HepG2 (cell line): ENCODE measurements around the gene BPGM. TPM values are rescaled to one million over a fixed set of nuclear protein-coding genes. Genes with fewer than 3 reads are reported as not detected.

Experiments used
- CENPT ChIP-seq: sonication (generic); formaldehyde crosslinking; IDR thresholded peaks from 2 replicates; pipeline ENCODE4 v1.8.0; 2022; ENCODE audit warnings: low read depth, mild to moderate bottlenecking, moderate library complexity, missing genetic modification reagents
- ETV6 ChIP-seq: sonication (generic); formaldehyde crosslinking; conservative IDR thresholded peaks from 2 replicates; pipeline ENCODE4 v1.4.0; 2020; ENCODE audit warnings: missing genetic modification reagents
- KLF15 ChIP-seq: sonication (generic); formaldehyde crosslinking; IDR thresholded peaks from 2 replicates; pipeline ENCODE4 v1.8.1; 2023; ENCODE audit warnings: borderline replicate concordance, mild to moderate bottlenecking, inconsistent platforms, missing genetic modification reagents, mixed read lengths
- NFE2 ChIP-seq: sonication (generic); formaldehyde crosslinking; IDR thresholded peaks from 2 replicates; pipeline ENCODE4 v1.4.0; 2020; ENCODE audit warnings: missing genetic modification reagents
- PHF20 ChIP-seq: sonication (generic); formaldehyde crosslinking; IDR thresholded peaks from 2 replicates; pipeline ENCODE4 v1.5.0; 2020; ENCODE audit warnings: mild to moderate bottlenecking, missing genetic modification reagents
- RBFOX2 ChIP-seq: fragments of 200-400 bp; formaldehyde crosslinking; IDR thresholded peaks from 2 replicates; pipeline ENCODE4 v1.6.1; 2017; ENCODE audit warnings: low read depth, mild to moderate bottlenecking, low read length
- RFXAP ChIP-seq: sonication (generic); formaldehyde crosslinking; IDR thresholded peaks from 2 replicates; pipeline ENCODE4 v1.4.0; 2020; ENCODE audit warnings: missing genetic modification reagents, borderline replicate concordance
- TBX2 ChIP-seq: sonication (generic); formaldehyde crosslinking; IDR thresholded peaks from 2 replicates; pipeline ENCODE4 v1.5.0; 2020; ENCODE audit warnings: missing genetic modification reagents, mild to moderate bottlenecking, borderline replicate concordance
- TOPORS ChIP-seq: sonication (generic); formaldehyde crosslinking; IDR thresholded peaks from 2 replicates; pipeline ENCODE4 v1.8.0; 2023; ENCODE audit warnings: mild to moderate bottlenecking, missing genetic modification reagents
- ZFP41 ChIP-seq: sonication (generic); formaldehyde crosslinking; IDR thresholded peaks from 2 replicates; pipeline ENCODE4 v1.4.0; 2020; ENCODE audit warnings: mild to moderate bottlenecking, missing genetic modification reagents, borderline replicate concordance
- ZMYM4 ChIP-seq: sonication (generic); formaldehyde crosslinking; IDR thresholded peaks from 2 replicates; pipeline ENCODE4 v1.8.1; 2023; ENCODE audit warnings: mild to moderate bottlenecking, missing genetic modification reagents
- ZNF234 ChIP-seq: sonication (generic); formaldehyde crosslinking; conservative IDR thresholded peaks from 2 replicates; pipeline ENCODE4 v1.5.1; 2020; ENCODE audit warnings: mild to moderate bottlenecking, missing genetic modification reagents
- ZNF496 ChIP-seq: sonication (generic); formaldehyde crosslinking; IDR thresholded peaks from 2 replicates; pipeline ENCODE4 v1.8.1; 2023; ENCODE audit warnings: mild to moderate bottlenecking, moderate library complexity, missing genetic modification reagents; ENCODE audit not compliant: insufficient replicate concordance
- ZNF501 ChIP-seq: sonication (generic); formaldehyde crosslinking; IDR thresholded peaks from 2 replicates; pipeline ENCODE4 v1.5.1; 2020; ENCODE audit warnings: mild to moderate bottlenecking, moderate library complexity, missing genetic modification reagents
- ZNF543 ChIP-seq: sonication (generic); formaldehyde crosslinking; IDR thresholded peaks from 2 replicates; pipeline ENCODE4 v1.4.0; 2020; ENCODE audit warnings: mild to moderate bottlenecking, missing genetic modification reagents
- ZNF562 ChIP-seq: sonication (generic); formaldehyde crosslinking; IDR thresholded peaks from 2 replicates; pipeline ENCODE4 v1.8.0; 2022; ENCODE audit warnings: missing genetic modification reagents, borderline replicate concordance
- ZNF614 ChIP-seq: IDR thresholded peaks from 2 replicates; pipeline ENCODE4 v1.6.1; 2018; ENCODE audit warnings: missing biosample characterization, missing genetic modification reagents, inconsistent platforms, borderline replicate concordance
- polyA plus RNA-seq, 8 experiments: library from polyadenylated mRNA; depleted of rRNA in 3 of 8; stranded (reverse) in 7 of 8; unstranded in 1 of 8; fragments of >200 nt; fragmentation: Illumina TruSeq in 4 of 8; extraction: Trizol in 4 of 8; gene quantifications; 2 replicates each; pipeline versions ENCODE4 v1.2.1 to v1.2.3, GENCODE V29; 2011 to 2016; ENCODE audit warnings: low read depth in 4 of 8, missing spikeins in 1 of 8, mixed read lengths in 1 of 8; ENCODE audit not compliant: insufficient read depth in 1 of 8
- total RNA-seq, 5 experiments: library from RNA; depleted of rRNA; stranded (reverse); fragments of >200 nt; fragmentation: Illumina TruSeq; extraction: Trizol; gene quantifications; 2 replicates each; pipeline ENCODE4 v1.2.3, GENCODE V29; 2016; ENCODE audit warnings: low read depth in 1 of 5
- TF ChIP-seq, protein P1 (sequence below): sonication (generic); formaldehyde crosslinking; IDR thresholded peaks from 2 replicates; pipeline ENCODE4 v1.8.1; 2023; ENCODE audit warnings: mild to moderate bottlenecking, inconsistent platforms, moderate library complexity, missing genetic modification reagents, borderline replicate concordance
- TF ChIP-seq, protein P2 (sequence below): sonication (generic); formaldehyde crosslinking; IDR thresholded peaks from 2 replicates; pipeline ENCODE4 v1.8.1; 2023; ENCODE audit warnings: missing genetic modification reagents, inconsistent platforms, borderline replicate concordance
- TF ChIP-seq, protein P3 (sequence below): sonication (generic); formaldehyde crosslinking; IDR thresholded peaks from 2 replicates; pipeline ENCODE4 v1.9.0; 2022; ENCODE audit warnings: missing genetic modification reagents, mild to moderate bottlenecking, borderline replicate concordance
- TF ChIP-seq, protein P4 (sequence below): sonication (generic); formaldehyde crosslinking; IDR thresholded peaks from 2 replicates; pipeline ENCODE4 v1.4.0; 2020; ENCODE audit warnings: missing genetic modification reagents; ENCODE audit errors: not compliant biosample characterization

BPGM gene
- total and polyA plus RNA-seq, 2 of the 13 experiments (the other 11 are each of a cell fraction or from before 2014, with no cell fraction given): 4.0 to 7.5 TPM

DNA sequence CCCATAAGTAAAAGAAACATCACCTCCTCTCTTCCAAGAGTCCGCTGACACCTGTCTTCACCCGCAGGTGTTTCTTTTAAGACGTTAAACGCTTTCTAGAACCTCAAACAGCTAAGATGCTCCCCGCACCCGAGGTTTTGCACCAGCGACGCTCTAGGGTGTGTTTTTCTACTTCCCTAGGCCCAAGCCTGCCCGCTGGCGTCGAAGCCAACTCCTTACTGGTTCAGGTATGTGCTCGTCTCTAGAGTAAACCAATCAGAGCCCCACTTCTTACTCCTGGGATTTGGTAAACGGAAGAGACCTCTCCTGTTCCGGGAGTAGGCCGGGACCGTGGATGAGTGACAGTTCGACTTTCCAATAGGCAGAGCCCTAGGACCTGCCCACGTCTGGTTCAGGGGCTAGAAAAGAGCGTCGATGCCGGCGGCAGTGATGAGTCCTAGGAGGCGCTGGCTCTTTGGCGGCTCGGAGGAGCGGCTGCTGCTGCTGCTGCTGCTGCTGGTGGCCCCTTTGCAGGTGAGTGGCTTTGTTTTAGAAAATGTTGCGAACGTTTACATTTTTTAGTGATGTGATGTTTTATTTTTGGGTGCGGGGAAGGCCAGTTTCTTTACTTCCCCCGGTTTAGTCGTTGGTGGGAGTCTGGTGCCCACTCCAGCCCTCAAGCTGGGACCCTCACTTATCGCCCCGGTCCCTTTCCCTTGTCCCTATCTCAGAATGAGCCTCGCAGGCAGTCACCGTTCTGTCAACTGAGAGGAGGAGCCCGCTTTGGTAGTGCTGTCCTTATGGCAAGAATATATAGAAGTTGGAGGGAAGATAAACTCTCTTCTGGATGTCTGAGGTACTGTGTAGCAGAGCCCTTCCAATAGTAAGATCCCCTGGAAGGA lies at the start of gene BPGM (continued):
- TF ChIP-seq, protein P1, sequence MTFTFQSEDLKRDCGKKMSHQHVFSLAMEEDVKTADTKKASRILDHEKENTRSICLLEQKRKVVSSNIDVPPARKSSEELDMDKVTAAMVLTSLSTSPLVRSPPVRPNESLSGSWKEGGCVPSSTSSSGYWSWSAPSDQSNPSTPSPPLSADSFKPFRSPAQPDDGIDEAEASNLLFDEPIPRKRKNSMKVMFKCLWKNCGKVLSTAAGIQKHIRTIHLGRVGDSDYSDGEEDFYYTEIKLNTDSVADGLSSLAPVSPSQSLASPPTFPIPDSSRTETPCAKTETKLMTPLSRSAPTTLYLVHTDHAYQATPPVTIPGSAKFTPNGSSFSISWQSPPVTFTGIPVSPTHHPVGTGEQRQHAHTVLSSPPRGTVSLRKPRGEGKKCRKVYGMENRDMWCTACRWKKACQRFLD (CRISPR knock-in tag): 0 out of 2 replicates have a peak, but pooled peaks have one; percentile 52
- TF ChIP-seq CENPT (CRISPR knock-in tag) (no peak), TBX2 (peak; percentile 49), ZFP41 (CRISPR knock-in tag) (peak; percentile 25; the same call in 1 of the 2 replicates), ZNF234 (CRISPR knock-in tag) (no peak), ZNF496 (CRISPR knock-in tag) (no peak), PHF20 (CRISPR knock-in tag) (peak; percentile 93), ZNF543 (CRISPR knock-in tag) (peak; percentile 54; the same call in 1 of the 2 replicates), TOPORS (CRISPR knock-in tag) (0 out of 2 replicates have a peak, but pooled peaks have one; percentile 42), ZMYM4 (CRISPR knock-in tag) (peak; percentile 95), ZNF562 (CRISPR knock-in tag) (no peak), KLF15 (CRISPR knock-in tag) (0 out of 2 replicates have a peak, but pooled peaks have one; percentile 47), ZNF501 (CRISPR knock-in tag) (peak; percentile 60; the same call in 1 of the 2 replicates), ETV6 (CRISPR knock-in tag) (peak; percentile 55; the same call in 1 of the 2 replicates), RBFOX2 (peak; percentile 54), ZNF614 (CRISPR knock-in tag) (no peak; the same call in 1 of the 2 replicates), RFXAP (no peak), NFE2 (CRISPR knock-in tag) (no peak)
- TF ChIP-seq, protein P2, sequence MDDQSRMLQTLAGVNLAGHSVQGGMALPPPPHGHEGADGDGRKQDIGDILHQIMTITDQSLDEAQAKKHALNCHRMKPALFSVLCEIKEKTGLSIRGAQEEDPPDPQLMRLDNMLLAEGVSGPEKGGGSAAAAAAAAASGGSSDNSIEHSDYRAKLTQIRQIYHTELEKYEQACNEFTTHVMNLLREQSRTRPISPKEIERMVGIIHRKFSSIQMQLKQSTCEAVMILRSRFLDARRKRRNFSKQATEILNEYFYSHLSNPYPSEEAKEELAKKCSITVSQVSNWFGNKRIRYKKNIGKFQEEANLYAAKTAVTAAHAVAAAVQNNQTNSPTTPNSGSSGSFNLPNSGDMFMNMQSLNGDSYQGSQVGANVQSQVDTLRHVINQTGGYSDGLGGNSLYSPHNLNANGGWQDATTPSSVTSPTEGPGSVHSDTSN (CRISPR knock-in tag): peak; percentile 84; the same call in 1 of the 2 replicates
- TF ChIP-seq, protein P3, sequence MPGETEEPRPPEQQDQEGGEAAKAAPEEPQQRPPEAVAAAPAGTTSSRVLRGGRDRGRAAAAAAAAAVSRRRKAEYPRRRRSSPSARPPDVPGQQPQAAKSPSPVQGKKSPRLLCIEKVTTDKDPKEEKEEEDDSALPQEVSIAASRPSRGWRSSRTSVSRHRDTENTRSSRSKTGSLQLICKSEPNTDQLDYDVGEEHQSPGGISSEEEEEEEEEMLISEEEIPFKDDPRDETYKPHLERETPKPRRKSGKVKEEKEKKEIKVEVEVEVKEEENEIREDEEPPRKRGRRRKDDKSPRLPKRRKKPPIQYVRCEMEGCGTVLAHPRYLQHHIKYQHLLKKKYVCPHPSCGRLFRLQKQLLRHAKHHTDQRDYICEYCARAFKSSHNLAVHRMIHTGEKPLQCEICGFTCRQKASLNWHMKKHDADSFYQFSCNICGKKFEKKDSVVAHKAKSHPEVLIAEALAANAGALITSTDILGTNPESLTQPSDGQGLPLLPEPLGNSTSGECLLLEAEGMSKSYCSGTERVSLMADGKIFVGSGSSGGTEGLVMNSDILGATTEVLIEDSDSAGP (CRISPR knock-in tag): 0 out of 2 replicates have a peak, but pooled peaks have one; percentile 22
- TF ChIP-seq, protein P4, sequence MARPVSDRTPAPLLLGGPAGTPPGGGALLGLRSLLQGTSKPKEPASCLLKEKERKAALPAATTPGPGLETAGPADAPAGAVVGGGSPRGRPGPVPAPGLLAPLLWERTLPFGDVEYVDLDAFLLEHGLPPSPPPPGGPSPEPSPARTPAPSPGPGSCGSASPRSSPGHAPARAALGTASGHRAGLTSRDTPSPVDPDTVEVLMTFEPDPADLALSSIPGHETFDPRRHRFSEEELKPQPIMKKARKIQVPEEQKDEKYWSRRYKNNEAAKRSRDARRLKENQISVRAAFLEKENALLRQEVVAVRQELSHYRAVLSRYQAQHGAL: no peak
